A549 treated with AZD9567 at 1 μM for 4 hours (cell line): ENCODE measurements around the gene GNAT3. TPM values are rescaled to one million over a fixed set of nuclear protein-coding genes. Genes with fewer than 3 reads are reported as not detected.

Experiments used
- total RNA-seq: library from RNA; stranded (reverse); fragments of 200-300 nt; extraction: Qiagen RNA extraction; gene quantifications from 5 replicates; pipeline ENCODE4 v1.2.3, GENCODE V29; 2022; ENCODE audit not compliant: insufficient read depth

The GNAT3 gene
- total RNA-seq: not detected in 5 replicates

GRCh38 chr7:80511964-80512363, at the start of gene GNAT3:
Gene GNAT3 (minus strand): TSS chr7:80512064. CDS start chr7:80511926, 138 bp downstream.

Other genes with a start within 250 kb of the GNAT3 start
- 0.06 to 1.2 TPM (median 0.08 TPM) in 5 replicates for gene CD36, start 126.6 kb upstream of the GNAT3 start, total RNA-seq